GM21423 (cell line): ENCODE measurements around the gene SLC25A47.

ENCODE experiments used
- ATAC-seq: cut with Tn5 transposase; IDR thresholded peaks from one replicate; pipeline ENCODE4 v1.9.1; 2021; ENCODE audit warnings: mild to moderate bottlenecking, moderate library complexity; ENCODE audit not compliant: unreplicated experiment

The SLC25A47 gene

GRCh38 chr14:100374270-100374669, 51.1 kb downstream of the SLC25A47 start:
- ATAC-seq = no peak

- ATAC-seq = no peak
These were observed 51.7 kb downstream of the SLC25A47 start for GRCh38 chr14:100374876-100375265.

GRCh38 chr14:100375266-100375962, 52.3 kb downstream of the SLC25A47 start:
- ATAC-seq = peak; percentile 32

- ATAC-seq = peak; percentile 77
These were observed 53.0 kb downstream of the SLC25A47 start, which contains the start of gene WDR25 for GRCh38 chr14:100375963-100376735. Gene WDR25 (plus strand): TSS chr14:100376485.

GRCh38 chr14:100376751-100377171, 53.6 kb downstream of the SLC25A47 start:
- ATAC-seq = no peak
